SU-DHL-6 (cell line): ENCODE results near the gene HSPB3.

Source experiments
- EZH2phosphoT487 ChIP-seq: fragments of 200-600 bp; sonication (generic), shearing (Covaris generic); conservative IDR thresholded peaks from 2 replicates; pipeline ENCODE4 v1.6.1; 2018; ENCODE audit warnings: mild to moderate bottlenecking, antibody characterized with exemption, low read length, moderate library complexity, mixed read lengths
- TF ChIP-seq, protein P1 (sequence below): fragments of 200-600 bp; sonication (generic); IDR thresholded peaks from one replicate; pipeline ENCODE4 v1.5.1; 2017; ENCODE audit warnings: antibody characterized with exemption, mild to moderate bottlenecking, low read length, moderate library complexity; ENCODE audit not compliant: insufficient read depth, poor library complexity, severe bottlenecking

- TF ChIP-seq, protein P1, sequence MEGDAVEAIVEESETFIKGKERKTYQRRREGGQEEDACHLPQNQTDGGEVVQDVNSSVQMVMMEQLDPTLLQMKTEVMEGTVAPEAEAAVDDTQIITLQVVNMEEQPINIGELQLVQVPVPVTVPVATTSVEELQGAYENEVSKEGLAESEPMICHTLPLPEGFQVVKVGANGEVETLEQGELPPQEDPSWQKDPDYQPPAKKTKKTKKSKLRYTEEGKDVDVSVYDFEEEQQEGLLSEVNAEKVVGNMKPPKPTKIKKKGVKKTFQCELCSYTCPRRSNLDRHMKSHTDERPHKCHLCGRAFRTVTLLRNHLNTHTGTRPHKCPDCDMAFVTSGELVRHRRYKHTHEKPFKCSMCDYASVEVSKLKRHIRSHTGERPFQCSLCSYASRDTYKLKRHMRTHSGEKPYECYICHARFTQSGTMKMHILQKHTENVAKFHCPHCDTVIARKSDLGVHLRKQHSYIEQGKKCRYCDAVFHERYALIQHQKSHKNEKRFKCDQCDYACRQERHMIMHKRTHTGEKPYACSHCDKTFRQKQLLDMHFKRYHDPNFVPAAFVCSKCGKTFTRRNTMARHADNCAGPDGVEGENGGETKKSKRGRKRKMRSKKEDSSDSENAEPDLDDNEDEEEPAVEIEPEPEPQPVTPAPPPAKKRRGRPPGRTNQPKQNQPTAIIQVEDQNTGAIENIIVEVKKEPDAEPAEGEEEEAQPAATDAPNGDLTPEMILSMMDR, result no peak
- no peak for TF ChIP-seq EZH2phosphoT487
Measured at GRCh38 chr5:54470677-54471076, 15.2 kb downstream of the HSPB3 start.
